Osteoblast (primary cell): ENCODE data around the gene CREB5. TPM values are rescaled to one million over a fixed set of nuclear protein-coding genes. Genes with fewer than 3 reads are reported as not detected.

Experiments
- DNase-seq: peaks from one replicate; pipeline ENCODE4 v3.0.0; 2011; ENCODE audit warnings: low spot score, mixed read lengths; ENCODE audit not compliant: insufficient read length; ENCODE audit errors: missing footprints
- H2AFZ ChIP-seq: 2 replicates; pipeline ENCODE4 v1.6.0; 2011; ENCODE audit warnings: mild to moderate bottlenecking, low read length
- H3K27ac ChIP-seq: 2 replicates; pipeline ENCODE4 v1.5.1; 2011; ENCODE audit warnings: mild to moderate bottlenecking, low read depth, low read length, moderate library complexity
- H3K27me3 ChIP-seq: 2 replicates; pipeline ENCODE4 v1.6.0; 2012; ENCODE audit warnings: mild to moderate bottlenecking, control low read depth, inconsistent platforms, low read length, moderate library complexity; ENCODE audit not compliant: insufficient read depth
- H3K36me3 ChIP-seq: 2 replicates; pipeline ENCODE4 v1.5.1; 2011; ENCODE audit warnings: mild to moderate bottlenecking, low read length, control low read depth, moderate library complexity; ENCODE audit not compliant: insufficient read depth
- H3K4me1 ChIP-seq: 2 replicates; pipeline ENCODE4 v1.5.1; 2011; ENCODE audit warnings: mild to moderate bottlenecking, low read length, control low read depth, moderate library complexity; ENCODE audit not compliant: insufficient read depth
- H3K4me2 ChIP-seq: 2 replicates; pipeline ENCODE4 v1.6.0; 2011; ENCODE audit warnings: mild to moderate bottlenecking, low read length; ENCODE audit not compliant: insufficient read depth
- H3K4me3 ChIP-seq: fragments of 200-600 bp; sonication (generic); 3 replicates; pipeline ENCODE4 v1.5.1; 2012; ENCODE audit warnings: mild to moderate bottlenecking, low read length, inconsistent platforms; ENCODE audit not compliant: insufficient read depth
- H3K79me2 ChIP-seq: 2 replicates; pipeline ENCODE4 v1.6.0; 2012; ENCODE audit warnings: mild to moderate bottlenecking, low read length, control low read depth, inconsistent platforms; ENCODE audit not compliant: insufficient read depth
- H3K9me3 ChIP-seq: 2 replicates; pipeline ENCODE4 v1.5.1; 2011; ENCODE audit warnings: low read depth, low read length, control low read depth
- H4K20me1 ChIP-seq: 2 replicates; pipeline ENCODE4 v1.6.0; 2012; ENCODE audit warnings: mild to moderate bottlenecking, low read length, control low read depth; ENCODE audit not compliant: insufficient read depth
- total RNA-seq: library from RNA; depleted of rRNA; stranded (reverse); fragments of >200 nt; gene quantifications from 2 replicates; pipeline ENCODE4 v1.2.3, GENCODE V29; 2012
- TF ChIP-seq, protein P1 (sequence below): IDR thresholded peaks from 2 replicates; pipeline ENCODE4 v1.5.1; 2011; ENCODE audit warnings: mild to moderate bottlenecking, low read depth, low read length, moderate library complexity; ENCODE audit errors: extremely low read depth

The CREB5 gene
- total RNA-seq, 1 donor, result 5.1 TPM

- Histone ChIP-seq H3K4me1 (peaks cover 3% of the 10 kb centered on the region), H3K4me2 (no peak overlapping the region), H3K36me3 (no peaks in the 10 kb centered on the region), H2AFZ (no peak overlapping the region), H3K79me2 (no peaks in the 10 kb centered on the region), H3K4me3 (no peak overlapping the region), H3K27me3 (no peaks in the 10 kb centered on the region), H3K27ac (no peak overlapping the region), H4K20me1 (no peaks in the 10 kb centered on the region), H3K9me3 (no peaks in the 10 kb centered on the region)
- no peak for DNase-seq
- TF ChIP-seq, protein P1, sequence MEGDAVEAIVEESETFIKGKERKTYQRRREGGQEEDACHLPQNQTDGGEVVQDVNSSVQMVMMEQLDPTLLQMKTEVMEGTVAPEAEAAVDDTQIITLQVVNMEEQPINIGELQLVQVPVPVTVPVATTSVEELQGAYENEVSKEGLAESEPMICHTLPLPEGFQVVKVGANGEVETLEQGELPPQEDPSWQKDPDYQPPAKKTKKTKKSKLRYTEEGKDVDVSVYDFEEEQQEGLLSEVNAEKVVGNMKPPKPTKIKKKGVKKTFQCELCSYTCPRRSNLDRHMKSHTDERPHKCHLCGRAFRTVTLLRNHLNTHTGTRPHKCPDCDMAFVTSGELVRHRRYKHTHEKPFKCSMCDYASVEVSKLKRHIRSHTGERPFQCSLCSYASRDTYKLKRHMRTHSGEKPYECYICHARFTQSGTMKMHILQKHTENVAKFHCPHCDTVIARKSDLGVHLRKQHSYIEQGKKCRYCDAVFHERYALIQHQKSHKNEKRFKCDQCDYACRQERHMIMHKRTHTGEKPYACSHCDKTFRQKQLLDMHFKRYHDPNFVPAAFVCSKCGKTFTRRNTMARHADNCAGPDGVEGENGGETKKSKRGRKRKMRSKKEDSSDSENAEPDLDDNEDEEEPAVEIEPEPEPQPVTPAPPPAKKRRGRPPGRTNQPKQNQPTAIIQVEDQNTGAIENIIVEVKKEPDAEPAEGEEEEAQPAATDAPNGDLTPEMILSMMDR, result no peak
These were observed 174.9 kb downstream of the CREB5 start for GRCh38 chr7:28587211-28587610.

DNA sequence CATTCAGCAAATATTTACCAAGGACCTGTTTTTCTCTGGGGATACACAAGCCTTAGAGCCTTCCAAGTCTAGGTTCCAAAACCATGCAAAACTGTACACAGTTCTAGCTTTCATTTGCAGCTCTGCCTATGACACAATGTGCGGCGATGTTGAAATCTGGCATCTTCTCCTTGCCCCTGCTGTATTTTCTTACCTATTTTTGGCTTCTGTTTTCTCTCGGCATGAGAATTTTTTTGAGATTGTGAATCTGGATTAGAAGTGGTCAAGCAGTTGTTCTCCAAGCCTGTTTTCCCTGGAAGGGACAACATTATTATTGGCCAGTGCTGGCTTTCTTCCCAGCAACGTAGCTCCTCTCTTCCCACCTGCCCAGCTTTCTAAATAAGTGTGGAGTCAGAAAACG lies 176.3 kb downstream of the CREB5 start:
- Histone ChIP-seq H3K4me1 (peaks cover 3% of the 10 kb centered on the region), H3K4me2 (no peak overlapping the region), H3K27ac (no peak overlapping the region), H2AFZ (no peak overlapping the region), H3K79me2 (no peaks in the 10 kb centered on the region), H3K9me3 (no peaks in the 10 kb centered on the region), H3K27me3 (no peaks in the 10 kb centered on the region), H4K20me1 (no peaks in the 10 kb centered on the region), H3K4me3 (no peak overlapping the region), H3K36me3 (no peaks in the 10 kb centered on the region)
- TF ChIP-seq, protein P1, result no peak
- DNase-seq, result no peak

- no peaks in the 10 kb centered on the region for H3K27me3 ChIP-seq
These were observed 178.8 kb downstream of the CREB5 start for GRCh38 chr7:28591041-28591674.

GRCh38 chr7:28591725-28592349 lies 179.5 kb downstream of the CREB5 start:
- H4K20me1 ChIP-seq, result no peaks in the 10 kb centered on the region
- TF ChIP-seq, protein P1, result no peak

More at GRCh38 chr7:28591041-28591674, 178.8 kb downstream of the CREB5 start:
- no peak overlapping the region for H3K27ac ChIP-seq
- DNase-seq, result no peak
- no peak overlapping the region for H3K4me3 ChIP-seq
- no peaks in the 10 kb centered on the region for H3K36me3 ChIP-seq
- H3K4me1 ChIP-seq, result peaks cover 7% of the 10 kb centered on the region
- TF ChIP-seq, protein P1, result no peak
- H4K20me1 ChIP-seq, result no peaks in the 10 kb centered on the region
- H3K79me2 ChIP-seq, result no peaks in the 10 kb centered on the region
- no peak overlapping the region for H2AFZ ChIP-seq
- H3K4me2 ChIP-seq, result no peak overlapping the region
- H3K9me3 ChIP-seq, result no peaks in the 10 kb centered on the region

More at GRCh38 chr7:28591725-28592349, 179.5 kb downstream of the CREB5 start:
- peaks cover 10% of the 10 kb centered on the region for H3K4me1 ChIP-seq
- no peak for DNase-seq
- no peak overlapping the region for H3K4me2 ChIP-seq
- no peak overlapping the region for H3K4me3 ChIP-seq
- no peaks in the 10 kb centered on the region for H3K79me2 ChIP-seq
- no peaks in the 10 kb centered on the region for H3K36me3 ChIP-seq
- H3K9me3 ChIP-seq, result no peaks in the 10 kb centered on the region
- H3K27me3 ChIP-seq, result no peaks in the 10 kb centered on the region
- H2AFZ ChIP-seq, result no peak overlapping the region
- H3K27ac ChIP-seq, result no peak overlapping the region
